Smooth muscle cell (in vitro differentiated cells): ENCODE results near the gene LCN1. TPM values are rescaled to one million over a fixed set of nuclear protein-coding genes. Genes with fewer than 3 reads are reported as not detected.
"Not testable (repeated sequence)": the region's sequence is repeated elsewhere in the genome, so short reads cannot be mapped to it uniquely, and the experiment has no call there.

Experiments
- DNase-seq: peaks from one replicate; lab custom pipeline; 2025; ENCODE audit not compliant: unreplicated experiment; lab: John Stamatoyannopoulos, UW
- H2AFZ ChIP-seq: fragments of 200-600 bp; sonication (generic); 2 replicates; pipeline ENCODE4 v1.6.0; 2016; ENCODE audit warnings: antibody characterized with exemption, low read depth, mild to moderate bottlenecking
- H3F3A ChIP-seq: fragments of 200-600 bp; sonication (generic); 2 replicates; pipeline ENCODE4 v1.6.0; 2017; ENCODE audit warnings: antibody characterized with exemption, low read depth
- H3K27ac ChIP-seq: fragments of 200-600 bp; sonication (generic); 2 replicates; pipeline ENCODE4 v1.5.1; 2016; ENCODE audit warnings: low read depth, mild to moderate bottlenecking
- H3K27me3 ChIP-seq: fragments of 200-600 bp; sonication (generic); 2 replicates; pipeline ENCODE4 v1.6.1; 2016; ENCODE audit warnings: low read depth, mild to moderate bottlenecking
- H3K36me3 ChIP-seq: fragments of 200-600 bp; sonication (generic); 2 replicates; pipeline ENCODE4 v1.5.1; 2016; ENCODE audit warnings: low read depth
- H3K4me1 ChIP-seq: fragments of 200-600 bp; sonication (generic); 2 replicates; pipeline ENCODE4 v1.5.1; 2016; ENCODE audit warnings: low read depth
- H3K4me2 ChIP-seq: fragments of 200-600 bp; sonication (generic); 2 replicates; pipeline ENCODE4 v1.6.0; 2016; ENCODE audit warnings: mild to moderate bottlenecking
- H3K4me3 ChIP-seq: fragments of 200-600 bp; sonication (generic); 2 replicates; pipeline ENCODE4 v1.5.1; 2016; ENCODE audit warnings: mild to moderate bottlenecking
- H3K79me2 ChIP-seq: fragments of 200-600 bp; sonication (generic); 2 replicates; pipeline ENCODE4 v1.6.0; 2016; ENCODE audit warnings: low read depth, mild to moderate bottlenecking
- H3K9ac ChIP-seq: fragments of 200-600 bp; sonication (generic); 2 replicates; pipeline ENCODE4 v1.6.0; 2016; ENCODE audit warnings: low read depth
- H3K9me3 ChIP-seq: fragments of 200-600 bp; sonication (generic); replicated peaks from 2 replicates; pipeline ENCODE4 v1.5.1; 2016; ENCODE audit warnings: low read depth
- H4K20me1 ChIP-seq: fragments of 200-600 bp; sonication (generic); 2 replicates; pipeline ENCODE4 v1.6.0; 2016; ENCODE audit warnings: low read depth
- CTCF ChIP-seq: fragments of 200-600 bp; sonication (generic); IDR thresholded peaks from 2 replicates; pipeline ENCODE4 v1.5.1; 2017; ENCODE audit warnings: borderline replicate concordance, mild to moderate bottlenecking, antibody characterized with exemption; ENCODE audit not compliant: insufficient read depth, poor library complexity, severe bottlenecking
- WGBS: methylation state at CpG from one replicate; pipeline ENCODE4 v1.1.7; 2016; ENCODE audit warnings: low lambda C conversion rate; 5-methylcytosine and 5-hydroxymethylcytosine counted together
- polyA plus RNA-seq: library from polyadenylated mRNA; unstranded; fragments of >200 nt; fragmentation: Nextera tagmentation; extraction: Ambion mirVana; gene quantifications from 2 replicates; pipeline ENCODE4 v1.2.1, GENCODE V29; 2016
- total RNA-seq: library from RNA; depleted of rRNA; stranded (reverse); fragments of >200 nt; gene quantifications from 2 replicates; pipeline ENCODE4 v1.2.3, GENCODE V29; 2014

Gene LCN1
- total and polyA plus RNA-seq, 2 experiments from 2014 or later = 0.85 to 5.6 TPM

GRCh38 chr9:135513351-135513846 is 7.8 kb upstream of the LCN1 start:
- H3K9me3 ChIP-seq = no peaks in the 10 kb centered on the region
- no peaks in the 10 kb centered on the region for H3F3A ChIP-seq
- no peak for TF ChIP-seq CTCF
- no peaks in the 10 kb centered on the region for H3K27me3 ChIP-seq
- H3K79me2 ChIP-seq = no peaks in the 10 kb centered on the region
- H4K20me1 ChIP-seq = no peaks in the 10 kb centered on the region
- no peaks in the 10 kb centered on the region for H3K36me3 ChIP-seq
- DNase-seq = no peak
- WGBS = 94% methylated on average over 19 of the region's 19 CpGs
- no peak overlapping the region for H3K4me2 ChIP-seq
- no peaks in the 10 kb centered on the region for H3K4me1 ChIP-seq
- no peak overlapping the region for H3K9ac ChIP-seq
- no peak overlapping the region for H3K27ac ChIP-seq
- H2AFZ ChIP-seq = no peak overlapping the region
- H3K4me3 ChIP-seq = no peak overlapping the region

GRCh38 chr9:135513906-135514305 is 7.3 kb upstream of the LCN1 start:
- H3K27me3 ChIP-seq, H3K4me2 ChIP-seq, DNase-seq, H3K9me3 ChIP-seq, H3K36me3 ChIP-seq, H2AFZ ChIP-seq, H3F3A ChIP-seq, H3K27ac ChIP-seq, H4K20me1 ChIP-seq, H3K9ac ChIP-seq, H3K79me2 ChIP-seq, H3K4me1 ChIP-seq, H3K4me3 ChIP-seq: not testable (repeated sequence)
- WGBS = 95% methylated on average over 5 of the region's 9 CpGs

GRCh38 chr9:135514342-135515082 is 6.7 kb upstream of the LCN1 start:
- no peak overlapping the region for H3K4me3 ChIP-seq
- no peak overlapping the region for H3K9ac ChIP-seq
- no peak for TF ChIP-seq CTCF
- no peak overlapping the region for H3K4me2 ChIP-seq
- no peaks in the 10 kb centered on the region for H3K36me3 ChIP-seq
- H4K20me1 ChIP-seq = no peaks in the 10 kb centered on the region
- DNase-seq = no peak
- H3K27ac ChIP-seq = no peak overlapping the region
- H3F3A ChIP-seq = no peaks in the 10 kb centered on the region
- H3K27me3 ChIP-seq = no peaks in the 10 kb centered on the region
- WGBS = 95% methylated on average over 17 of the region's 17 CpGs
- H3K79me2 ChIP-seq = no peaks in the 10 kb centered on the region
- no peaks in the 10 kb centered on the region for H3K9me3 ChIP-seq
- H3K4me1 ChIP-seq = no peaks in the 10 kb centered on the region
- H2AFZ ChIP-seq = no peak overlapping the region

GRCh38 chr9:135515083-135515951 is 5.9 kb upstream of the LCN1 start:
- Histone ChIP-seq H2AFZ (no peak overlapping the region), H3F3A (no peaks in the 10 kb centered on the region)
- TF ChIP-seq CTCF = no peak

More at GRCh38 chr9:135515083-135515951, 5.9 kb upstream of the LCN1 start:
- no peaks in the 10 kb centered on the region for H3K79me2 ChIP-seq
- DNase-seq = no peak
- H3K4me1 ChIP-seq = no peaks in the 10 kb centered on the region
- no peak overlapping the region for H3K4me3 ChIP-seq
- H3K27me3 ChIP-seq = no peaks in the 10 kb centered on the region
- no peaks in the 10 kb centered on the region for H4K20me1 ChIP-seq
- no peak overlapping the region for H3K9ac ChIP-seq
- 94% methylated on average over 30 of the region's 31 CpGs for WGBS
- H3K27ac ChIP-seq = no peak overlapping the region
- H3K4me2 ChIP-seq = no peak overlapping the region
- no peaks in the 10 kb centered on the region for H3K36me3 ChIP-seq
- H3K9me3 ChIP-seq = no peaks in the 10 kb centered on the region
